Measurements from ENCODE around the gene MEGF10. TPM values are rescaled to one million over a fixed set of nuclear protein-coding genes. Genes with fewer than 3 reads are reported as not detected.
"Not testable (repeated sequence)": the region's sequence is repeated elsewhere in the genome, so short reads cannot be mapped to it uniquely, and the experiment has no call there.

The MEGF10 gene
- total RNA-seq, 1 donor from 2014 or later: not detected

DNA sequence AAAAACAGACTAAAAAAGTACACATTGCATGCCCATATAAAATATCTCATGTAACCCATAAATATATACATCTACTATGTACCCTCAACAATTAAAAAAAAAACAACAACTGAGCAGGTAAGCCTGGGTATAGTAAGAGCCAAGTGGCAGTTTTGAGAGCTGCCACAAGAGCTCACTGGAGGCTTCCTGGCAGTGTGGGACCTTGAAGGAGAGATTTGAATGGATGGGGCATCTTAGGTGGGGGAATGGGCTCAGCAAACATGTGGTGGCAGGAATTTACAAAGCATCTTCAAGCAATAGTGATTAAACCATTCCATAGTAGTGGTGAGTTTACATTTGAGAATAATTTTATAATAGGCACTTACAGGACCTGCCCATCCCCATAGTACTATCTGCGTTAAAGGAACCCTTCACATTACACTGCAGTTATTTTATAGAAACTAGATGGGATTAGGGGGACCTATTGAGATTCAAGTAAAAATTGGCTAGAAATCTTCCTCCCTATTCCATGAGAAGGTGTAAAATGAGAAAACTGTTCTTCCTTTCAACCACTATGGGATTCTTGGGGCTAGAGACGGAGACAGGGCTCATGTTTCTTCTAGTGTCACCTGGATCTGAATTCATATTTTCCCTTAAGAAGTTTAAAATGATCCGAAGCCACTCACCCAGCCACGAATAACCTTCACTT is 6.9 kb downstream of the MEGF10 start:
- intact Hi-C loops (cut with micrococcal nuclease): no loop called here

DNA sequence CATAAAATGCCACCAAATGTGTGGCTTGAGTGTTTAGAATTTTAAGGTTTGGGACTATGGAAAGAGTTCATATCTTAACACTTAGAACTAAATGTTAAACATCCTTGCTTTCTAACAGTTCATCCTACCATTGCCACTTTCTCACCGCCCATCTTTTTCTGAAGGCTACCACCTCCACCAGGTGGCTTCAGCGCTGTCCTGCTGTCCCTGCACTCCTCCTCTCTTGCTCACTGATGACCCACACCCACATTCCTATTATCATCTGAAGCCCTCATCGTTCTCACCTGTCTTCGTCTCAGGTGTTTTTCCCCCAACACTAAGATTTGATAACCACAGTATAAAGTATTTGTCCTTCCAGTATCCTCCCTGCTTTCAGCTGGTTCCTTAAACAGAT is 7.4 kb downstream of the MEGF10 start:
- intact Hi-C loops (cut with micrococcal nuclease): no loop called here

- intact Hi-C loops (cut with micrococcal nuclease): no loop called here
Measured at GRCh38 chr5:127298656-127299055, 8.1 kb downstream of the MEGF10 start.

- intact Hi-C loops (cut with micrococcal nuclease): no loop called here
Measured at GRCh38 chr5:127299678-127300077, 9.1 kb downstream of the MEGF10 start.

DNA sequence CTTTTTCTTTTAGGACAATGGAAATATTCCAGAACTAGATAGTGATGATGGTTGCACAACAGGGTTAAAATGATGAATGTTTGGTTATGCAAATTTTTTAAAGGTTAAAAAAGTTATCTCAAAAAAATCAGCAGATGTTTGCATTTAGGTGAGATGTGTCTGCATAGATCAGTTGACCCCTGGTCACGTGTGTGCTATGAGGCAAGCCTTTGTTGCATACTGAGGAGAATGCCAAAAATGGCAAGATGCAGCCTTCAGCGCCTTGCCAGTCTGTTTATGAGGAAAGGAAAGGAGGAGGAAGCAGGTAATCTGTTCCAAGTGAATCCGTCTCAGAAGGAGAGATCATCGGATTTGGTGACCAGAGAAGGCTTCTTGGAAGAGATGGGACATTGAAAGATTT is 11.9 kb downstream of the MEGF10 start:
- intact Hi-C loops (cut with micrococcal nuclease): no loop called here

DNA sequence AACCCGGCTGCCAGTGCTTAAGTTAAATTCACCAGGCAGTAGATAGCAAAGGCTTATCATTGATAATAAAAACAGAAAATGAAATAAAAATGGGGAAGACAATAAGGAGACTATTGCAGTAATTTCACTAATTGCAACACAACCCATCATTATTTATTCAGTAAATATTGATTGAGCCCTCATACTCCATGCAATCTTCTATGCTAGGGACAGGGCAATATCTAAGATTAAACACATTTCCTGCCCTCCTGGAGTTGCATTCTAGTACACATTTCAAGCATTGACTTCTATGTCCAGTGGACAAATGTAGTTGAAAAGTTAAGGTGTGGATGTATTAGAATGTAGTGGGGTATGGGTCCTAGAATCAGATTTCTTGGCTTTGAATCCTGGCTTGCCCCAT is 12.8 kb downstream of the MEGF10 start:
- intact Hi-C loops (cut with micrococcal nuclease): no loop called here

DNA sequence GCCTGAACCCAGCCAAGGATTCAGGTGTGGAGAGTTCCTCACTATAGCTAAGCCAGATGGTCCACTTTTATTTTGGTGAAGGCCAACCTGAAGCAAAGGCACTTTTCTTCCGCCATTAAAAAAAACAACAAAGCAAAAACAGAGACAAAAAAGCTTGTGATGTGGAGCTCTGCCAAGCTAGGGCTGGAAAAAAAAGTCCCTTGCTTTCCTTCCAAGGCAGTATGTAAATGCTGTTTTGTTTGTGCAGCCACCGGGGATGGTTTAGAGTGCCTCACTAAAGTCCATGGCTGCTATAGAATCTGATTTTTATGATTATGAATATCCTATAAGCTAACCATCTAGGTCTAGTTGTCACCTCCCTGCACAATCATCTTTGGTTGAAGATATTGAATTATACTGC is 14.9 kb downstream of the MEGF10 start:
- intact Hi-C loops (cut with micrococcal nuclease): no loop called here

- intact Hi-C loops (cut with micrococcal nuclease): no loop called here
Measured at GRCh38 chr5:127306036-127306435, 15.4 kb downstream of the MEGF10 start.

DNA sequence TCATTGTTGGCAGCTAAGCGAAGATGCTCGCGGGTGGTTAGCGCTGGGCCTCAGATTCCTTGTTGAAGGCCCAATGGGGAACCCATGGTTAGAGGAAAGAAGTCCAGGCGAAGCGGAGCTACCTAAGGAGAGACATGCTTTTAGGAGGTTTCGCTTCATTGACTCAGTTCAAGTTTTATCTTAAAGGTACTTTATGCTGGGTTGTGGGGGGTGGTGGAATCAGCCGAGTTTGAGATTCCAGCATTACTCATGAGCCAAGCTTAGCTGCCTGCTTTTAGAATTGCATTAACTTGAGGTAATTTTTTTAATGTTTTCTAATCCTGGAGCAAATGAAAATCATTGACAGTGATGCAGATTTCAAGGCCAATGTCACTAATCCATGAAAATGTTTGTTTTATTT is 16.1 kb downstream of the MEGF10 start:
- intact Hi-C loops (cut with micrococcal nuclease): no loop called here

- intact Hi-C loops (cut with micrococcal nuclease): no loop called here
Measured at GRCh38 chr5:127307868-127308267, 17.3 kb downstream of the MEGF10 start.

DNA sequence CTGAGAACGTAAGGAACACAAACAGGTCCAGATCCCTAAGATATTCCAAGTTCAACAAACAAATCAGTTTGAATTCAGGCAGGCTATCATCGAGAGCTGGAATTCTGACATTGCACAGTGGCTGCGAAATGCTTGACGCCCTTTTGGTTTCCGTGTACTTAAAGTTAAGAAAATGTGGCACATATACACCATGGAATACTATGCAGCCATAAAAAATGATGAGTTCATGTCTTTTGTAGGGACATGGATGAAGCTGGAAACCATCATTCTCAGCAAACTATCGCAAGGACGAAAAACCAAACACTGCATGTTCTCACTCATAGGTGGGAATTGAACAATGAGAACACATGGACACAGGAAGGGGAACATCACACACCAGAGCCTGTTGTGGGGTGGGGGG is 17.7 kb downstream of the MEGF10 start:
- intact Hi-C loops (cut with micrococcal nuclease): not testable (repeated sequence)

- intact Hi-C loops (cut with micrococcal nuclease): no loop called here
Measured at GRCh38 chr5:127308945-127309344, 18.3 kb downstream of the MEGF10 start.

- intact Hi-C loops (cut with micrococcal nuclease): loop anchor here (5.0 kb wide), 4 partner anchors 181 to 499 kb away; partner anchors contain the start of gene C5orf63
Measured at GRCh38 chr5:127311349-127311748, 20.8 kb downstream of the MEGF10 start.

DNA sequence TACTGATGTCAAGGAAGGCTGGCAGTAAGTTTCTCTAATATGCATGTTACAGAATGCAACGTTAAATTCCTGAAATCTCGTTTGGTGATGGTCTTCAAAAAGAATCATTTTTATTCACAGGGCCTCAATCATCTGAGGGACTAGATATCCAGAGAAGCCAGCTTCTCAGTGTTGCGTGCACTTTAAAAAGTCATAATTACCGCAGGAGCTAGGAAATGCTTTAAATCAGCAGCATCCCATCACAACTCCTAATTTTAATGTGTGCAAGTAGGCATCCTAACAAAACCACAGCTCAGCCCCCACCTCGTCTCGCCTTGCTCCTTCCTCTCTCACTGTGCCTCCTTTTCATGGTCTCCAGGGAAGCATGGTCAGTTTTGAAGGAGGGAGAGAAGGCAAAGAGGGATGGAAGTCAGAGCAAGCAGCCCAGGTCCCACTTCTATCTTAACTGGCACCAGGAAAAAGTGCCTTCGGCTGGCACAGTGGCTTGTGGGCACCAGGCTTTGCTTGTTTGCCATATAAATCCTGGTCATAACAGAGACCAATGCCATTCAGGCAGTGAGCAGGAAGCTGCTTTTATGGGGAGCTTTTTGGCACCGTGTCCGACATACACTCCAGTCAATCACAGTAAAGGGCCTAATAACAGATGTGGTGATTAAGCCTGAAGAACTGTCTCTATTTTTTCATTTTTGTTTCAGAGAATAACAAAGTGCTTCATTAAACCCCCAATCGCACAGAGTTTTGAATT is 21.4 kb downstream of the MEGF10 start:
- intact Hi-C loops (cut with micrococcal nuclease): loop anchor here (5.0 kb wide), 4 partner anchors 180 to 500 kb away; partner anchors contain the start of gene C5orf63

DNA sequence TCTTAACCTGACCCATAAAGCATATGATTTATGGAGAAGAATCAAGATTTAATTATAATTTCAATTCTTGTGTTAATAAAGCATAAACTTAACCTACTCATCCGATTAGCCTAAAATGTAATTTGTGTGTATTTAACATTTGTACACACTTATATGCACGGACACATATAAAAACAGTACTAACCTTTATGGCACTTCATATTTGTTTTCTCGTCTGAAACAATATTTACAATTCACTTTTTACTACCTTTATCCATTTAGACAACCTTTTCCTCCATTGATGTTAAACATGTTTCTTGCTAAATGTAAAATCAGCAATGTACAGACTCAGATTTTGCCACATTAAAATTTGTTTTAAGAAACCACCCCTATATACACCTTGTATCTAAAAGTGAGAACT is 22.8 kb downstream of the MEGF10 start:
- intact Hi-C loops (cut with micrococcal nuclease): loop anchor here (5.0 kb wide), 4 partner anchors 179 to 501 kb away; partner anchors contain the start of gene C5orf63

- intact Hi-C loops (cut with micrococcal nuclease): loop anchor here (1.0 to 5.0 kb wide), 8 partner anchors 178 to 658 kb away; partner anchors contain the start of genes C5orf63 and MARCHF3
Measured at GRCh38 chr5:127313847-127314473, 23.4 kb downstream of the MEGF10 start.

GRCh38 chr5:127316011-127316410 is 25.4 kb downstream of the MEGF10 start:
- intact Hi-C loops (cut with micrococcal nuclease): no loop called here

GRCh38 chr5:127317385-127317784 is 26.8 kb downstream of the MEGF10 start:
- intact Hi-C loops (cut with micrococcal nuclease): not testable (repeated sequence)

DNA sequence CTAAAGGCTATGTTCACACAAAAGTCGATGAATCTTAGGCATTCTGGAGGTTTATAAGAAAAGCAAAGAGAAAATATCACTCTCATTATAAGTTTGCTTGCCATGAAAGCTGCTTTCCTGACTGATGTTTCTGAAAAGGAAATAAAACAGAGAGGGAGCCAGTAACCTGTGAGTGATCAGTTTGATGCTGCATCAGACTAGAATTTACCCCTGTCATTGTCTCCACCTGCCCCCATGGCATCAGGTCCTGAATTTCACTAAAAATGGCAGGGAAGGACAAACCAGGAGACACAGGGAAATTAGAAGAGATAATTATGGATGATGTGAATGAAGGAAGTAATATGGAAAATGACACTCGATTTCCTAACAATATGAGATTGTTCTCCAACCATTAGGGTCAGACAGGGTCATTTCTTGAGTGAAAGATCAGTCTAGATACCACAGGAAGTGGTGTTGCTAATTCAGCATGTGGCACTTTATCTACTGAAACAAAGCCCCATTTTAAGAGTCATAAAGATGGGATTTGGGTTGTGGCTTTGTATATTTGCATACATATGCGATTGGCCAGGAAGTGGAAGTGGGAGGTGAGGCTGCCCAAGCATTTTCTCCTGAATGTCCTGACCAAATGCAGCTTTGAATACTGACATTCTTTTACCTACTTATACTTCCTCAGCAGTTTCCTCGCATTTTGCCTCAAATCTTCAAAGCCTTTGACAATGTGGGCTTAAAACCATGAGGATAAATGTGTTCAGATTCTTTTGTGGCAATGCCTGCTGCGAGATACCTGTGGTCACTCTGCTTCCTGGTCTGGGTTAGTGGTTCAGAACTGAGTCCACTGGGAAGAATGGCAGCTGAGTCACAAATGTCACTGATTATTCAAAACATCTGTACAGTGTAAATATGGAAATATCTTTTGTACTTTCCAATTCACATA is 29.7 kb downstream of the MEGF10 start:
- intact Hi-C loops (cut with micrococcal nuclease): no loop called here

DNA sequence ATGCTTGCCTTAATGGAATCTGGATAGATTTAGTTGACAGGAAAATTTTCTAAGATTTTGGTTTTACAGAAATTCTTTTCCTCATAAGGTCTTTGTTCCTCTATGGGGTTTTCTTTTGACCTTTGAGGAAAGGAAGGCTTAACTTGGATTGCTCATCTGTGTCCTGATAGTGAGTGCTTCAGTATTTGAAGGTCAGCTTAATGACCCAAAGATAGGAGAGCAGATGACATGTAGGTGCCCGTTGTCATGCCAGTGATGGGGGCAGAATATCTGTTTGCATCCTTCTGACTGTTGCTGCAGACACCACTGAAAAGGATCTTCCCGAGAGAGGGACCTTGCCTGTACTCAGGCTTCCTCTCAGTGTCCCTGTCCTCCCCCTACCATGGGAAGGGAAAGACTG is 30.9 kb downstream of the MEGF10 start:
- intact Hi-C loops (cut with micrococcal nuclease): no loop called here

GRCh38 chr5:127322403-127322802 is 31.8 kb downstream of the MEGF10 start:
- intact Hi-C loops (cut with micrococcal nuclease): no loop called here

All from T-helper 1 cell treated with Interleukin-12 subunit alpha and Interleukin-12 subunit beta and Interleukin-4 antibody, amounts not matched to agents 30 ng/mL and 1 ng/mL, for 36 hours (primary cell).